ENCODE data around the gene SWAP70.
"Not testable (repeated sequence)": the region's sequence is repeated elsewhere in the genome, so short reads cannot be mapped to it uniquely, and the experiment has no call there.

The SWAP70 gene

GRCh38 chr11:9692691-9693090 is 28.8 kb downstream of the SWAP70 start:
- no peak for DNase-seq (ENCODE audit: low read depth)

GRCh38 chr11:9693801-9694553 is 30.1 kb downstream of the SWAP70 start:
- DNase-seq (ENCODE audit: low read depth), result no peak

GRCh38 chr11:9695228-9695627 is 31.4 kb downstream of the SWAP70 start:
- not testable (repeated sequence) for DNase-seq (ENCODE audit: low read depth)

GRCh38 chr11:9697766-9698165 is 33.9 kb downstream of the SWAP70 start:
- no peak for DNase-seq (ENCODE audit: low read depth)

- no peak for DNase-seq (ENCODE audit: low read depth)
Measured at GRCh38 chr11:9700105-9700801, 36.4 kb downstream of the SWAP70 start.

GRCh38 chr11:9701799-9702198 is 37.9 kb downstream of the SWAP70 start:
- no peak for DNase-seq (ENCODE audit: low read depth)

- no peak for DNase-seq (ENCODE audit: low read depth)
Measured at GRCh38 chr11:9703280-9703679, 39.4 kb downstream of the SWAP70 start.

GRCh38 chr11:9704037-9704436 is 40.2 kb downstream of the SWAP70 start:
- DNase-seq (ENCODE audit: low read depth), result no peak

GRCh38 chr11:9704620-9705019 is 40.7 kb downstream of the SWAP70 start:
- no peak for DNase-seq (ENCODE audit: low read depth)

GRCh38 chr11:9705361-9705760 is 41.5 kb downstream of the SWAP70 start:
- not testable (repeated sequence) for DNase-seq (ENCODE audit: low read depth)

GRCh38 chr11:9708544-9708943 is 44.7 kb downstream of the SWAP70 start:
- DNase-seq (ENCODE audit: low read depth), result no peak

GRCh38 chr11:9710223-9710622 is 46.3 kb downstream of the SWAP70 start:
- no peak for DNase-seq (ENCODE audit: low read depth)

GRCh38 chr11:9710852-9711251 is 47.0 kb downstream of the SWAP70 start:
- no peak for DNase-seq (ENCODE audit: low read depth)

GRCh38 chr11:9711454-9712307 is 47.8 kb downstream of the SWAP70 start:
- DNase-seq (ENCODE audit: low read depth), result no peak

- DNase-seq (ENCODE audit: low read depth), result no peak
Measured at GRCh38 chr11:9714272-9714940, 50.5 kb downstream of the SWAP70 start.

GRCh38 chr11:9716275-9717039 is 52.6 kb downstream of the SWAP70 start:
- no peak for DNase-seq (ENCODE audit: low read depth)

GRCh38 chr11:9717040-9717357 is 53.1 kb downstream of the SWAP70 start:
- DNase-seq (ENCODE audit: low read depth), result no peak

- DNase-seq (ENCODE audit: low read depth), result no peak
Measured at GRCh38 chr11:9717719-9718118, 53.8 kb downstream of the SWAP70 start.

- no peak for DNase-seq (ENCODE audit: low read depth)
Measured at GRCh38 chr11:9718147-9718546, 54.3 kb downstream of the SWAP70 start.

- no peak for DNase-seq (ENCODE audit: low read depth)
Measured at GRCh38 chr11:9719566-9720289, 55.9 kb downstream of the SWAP70 start.

- no peak for DNase-seq (ENCODE audit: low read depth)
Measured at GRCh38 chr11:9720290-9720630, 56.4 kb downstream of the SWAP70 start.

Measured in stimulated activated CD8-positive, alpha-beta memory T cell treated with anti-CD3 and anti-CD28 coated beads, Interleukin-15, amount 100 ng/mL, for 1 hour (primary cell).